Spleen (tissue), 11 donors: ENCODE measurements around the gene ST8SIA2. TPM values are rescaled to one million over a fixed set of nuclear protein-coding genes. Genes with fewer than 3 reads are reported as not detected.

ENCODE experiments used
- DNase-seq: peaks from one replicate; pipeline ENCODE4 v3.0.0-alpha.2; 2020
- H3K27ac ChIP-seq, 8 donors: fragments of 200-600 bp; sonication (generic) in 7 of 8; 1 replicate in 4 of 8; 2 replicates in 4 of 8; pipeline versions ENCODE4 v1.5.0 to v1.8.0; 2016 to 2021; ENCODE audit warnings: inconsistent platforms in 4 of 8, mild to moderate bottlenecking in 4 of 8, moderate library complexity in 1 of 8
- H3K27me3 ChIP-seq, 7 donors: fragments of 200-600 bp; sonication (generic) in 6 of 7; replicated peaks in 1 of 7; 1 replicate in 4 of 7; 2 replicates in 3 of 7; pipeline versions ENCODE4 v1.5.0 to v1.8.0; 2016 to 2021; ENCODE audit warnings: inconsistent platforms in 3 of 7, mild to moderate bottlenecking in 1 of 7
- H3K36me3 ChIP-seq, 6 donors: fragments of 200-600 bp; sonication (generic) in 5 of 6; 1 replicate in 4 of 6; 2 replicates in 2 of 6; pipeline versions ENCODE4 v1.5.0 to v1.8.0; 2016 to 2021; ENCODE audit warnings: inconsistent platforms in 2 of 6
- H3K4me1 ChIP-seq, 6 donors: fragments of 200-600 bp; sonication (generic) in 5 of 6; 1 replicate in 3 of 6; 2 replicates in 3 of 6; pipeline versions ENCODE4 v1.5.0 to v1.8.0; 2016 to 2021; ENCODE audit warnings: inconsistent platforms in 3 of 6
- H3K4me3 ChIP-seq, 8 donors: fragments of 200-600 bp; sonication (generic) in 7 of 8; 1 replicate in 4 of 8; 2 replicates in 4 of 8; pipeline versions ENCODE4 v1.5.0 to v1.8.0; 2016 to 2021; ENCODE audit warnings: inconsistent platforms in 4 of 8, mild to moderate bottlenecking in 4 of 8, moderate library complexity in 2 of 8
- H3K9me3 ChIP-seq, 8 donors: fragments of 200-600 bp; sonication (generic) in 7 of 8; 1 replicate in 4 of 8; 2 replicates in 4 of 8; pipeline versions ENCODE4 v1.5.0 to v1.8.0; 2016 to 2021; ENCODE audit warnings: inconsistent platforms in 4 of 8
- POLR2A ChIP-seq, 3 donors: fragments of 450-650 bp; IDR thresholded peaks; one replicate each; pipeline ENCODE4 v1.5.1; 2017; ENCODE audit warnings: antibody characterized with exemption in 3 of 3, mild to moderate bottlenecking in 1 of 3
- POLR2AphosphoS5 ChIP-seq, 3 donors: sonication (generic); formaldehyde crosslinking; IDR thresholded peaks; one replicate each; pipeline ENCODE4 v1.5.1; 2017; ENCODE audit warnings: antibody characterized with exemption in 3 of 3
- WGBS, 5 donors: extraction: QIAGEN DNeasy Blood & Tissue Kit in 3 of 5; methylation state at CpG; one replicate each; pipeline versions ENCODE4 v1.1.5 to v1.1.7; 2013 to 2018; 5-methylcytosine and 5-hydroxymethylcytosine counted together
- intact Hi-C: fragments of 100-400 bp; cut with DNase I; formaldehyde crosslinking; loops from one replicate; pipeline ENCODE4 v1.15.0; 2023; ENCODE audit warnings: low total_unique reads
- polyA plus RNA-seq, 3 donors: library from polyadenylated mRNA; stranded (reverse); fragments of 200-250 nt; gene quantifications; one replicate each; pipeline ENCODE4 v1.2.1, GENCODE V29; 2013
- total RNA-seq, 7 donors: library from RNA; depleted of rRNA in 3 of 7; stranded (reverse); fragments of >200 nt in 3 of 7; fragmentation: NEBNext Ultra II Directional in 4 of 7; extraction: Animal tissue kit (Norgen Biotek cat#: 25700) in 4 of 7; gene quantifications; one replicate each; pipeline versions ENCODE4 v1.1.0 to v1.2.1, GENCODE V29; 2016 to 2021
- TF ChIP-seq, protein P1 (sequence below), 11 experiments: fragments of 200-600 bp in 7 of 11; fragments of 450-650 bp in 4 of 11; sonication (generic) in 4 of 11; IDR thresholded peaks in 8 of 11; conservative IDR thresholded peaks in 3 of 11; 1 replicate in 7 of 11; 2 replicates in 4 of 11; pipeline versions ENCODE4 v1.4.0 to v1.8.0; 2016 to 2021; ENCODE audit warnings: antibody characterized with exemption in 11 of 11, inconsistent platforms in 4 of 11, mild to moderate bottlenecking in 1 of 11
- donor health status: healthy with polysubstance abuse.
- donor health status: DM: no; HTN: no; CAD: no; lungs with moderate emphysema.
- donor health status: DM: no; HTN: no; CAD: no.
- donor health status: Bipolar disorder and iron deficiency.
- donor health status: healthy.
- donor health status: DM: no; HTN: no; CAD: no.
- donor health status: DM: yes; HTN: yes; CAD: no.

The ST8SIA2 gene
- total and polyA plus RNA-seq, 10 donors: not detected

- TF ChIP-seq POLR2AphosphoS5 (IDR thresholded peaks at IDR 0.05) (no peak), POLR2A (IDR thresholded peaks at IDR 0.05) (no peak)
- TF ChIP-seq, protein P1, sequence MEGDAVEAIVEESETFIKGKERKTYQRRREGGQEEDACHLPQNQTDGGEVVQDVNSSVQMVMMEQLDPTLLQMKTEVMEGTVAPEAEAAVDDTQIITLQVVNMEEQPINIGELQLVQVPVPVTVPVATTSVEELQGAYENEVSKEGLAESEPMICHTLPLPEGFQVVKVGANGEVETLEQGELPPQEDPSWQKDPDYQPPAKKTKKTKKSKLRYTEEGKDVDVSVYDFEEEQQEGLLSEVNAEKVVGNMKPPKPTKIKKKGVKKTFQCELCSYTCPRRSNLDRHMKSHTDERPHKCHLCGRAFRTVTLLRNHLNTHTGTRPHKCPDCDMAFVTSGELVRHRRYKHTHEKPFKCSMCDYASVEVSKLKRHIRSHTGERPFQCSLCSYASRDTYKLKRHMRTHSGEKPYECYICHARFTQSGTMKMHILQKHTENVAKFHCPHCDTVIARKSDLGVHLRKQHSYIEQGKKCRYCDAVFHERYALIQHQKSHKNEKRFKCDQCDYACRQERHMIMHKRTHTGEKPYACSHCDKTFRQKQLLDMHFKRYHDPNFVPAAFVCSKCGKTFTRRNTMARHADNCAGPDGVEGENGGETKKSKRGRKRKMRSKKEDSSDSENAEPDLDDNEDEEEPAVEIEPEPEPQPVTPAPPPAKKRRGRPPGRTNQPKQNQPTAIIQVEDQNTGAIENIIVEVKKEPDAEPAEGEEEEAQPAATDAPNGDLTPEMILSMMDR (IDR thresholded peaks at IDR 0.05 in 8 of 11, conservative IDR thresholded peaks at IDR 0.05 in 3 of 11): no peak
- Histone ChIP-seq H3K4me3 (no peak overlapping the region), H3K27ac (no peak overlapping the region), H3K4me1 (no peaks in the 10 kb centered on the region), H3K9me3 (no peaks in the 10 kb centered on the region), H3K27me3 (peaks cover 0 to 3% (median 0%) of the 10 kb centered on the region in 7 donors), H3K36me3 (no peaks in the 10 kb centered on the region)
- intact Hi-C loops: no loop called here
- DNase-seq: no peak
- WGBS, 5 donors: 80 to 92% (median 87%) methylated on average over 3 of the region's 3 CpGs
Measured at GRCh38 chr15:92443381-92443780, 49.7 kb downstream of the ST8SIA2 start.

- Histone ChIP-seq H3K27ac (no peak overlapping the region), H3K27me3 (peaks cover 0 to 3% (median 0%) of the 10 kb centered on the region in 7 donors), H3K4me3 (no peak overlapping the region), H3K36me3 (no peaks in the 10 kb centered on the region), H3K4me1 (no peaks in the 10 kb centered on the region), H3K9me3 (no peaks in the 10 kb centered on the region)
- TF ChIP-seq POLR2AphosphoS5 (IDR thresholded peaks at IDR 0.05) (no peak), POLR2A (IDR thresholded peaks at IDR 0.05) (no peak)
- TF ChIP-seq, protein P1 (IDR thresholded peaks at IDR 0.05 in 8 of 11, conservative IDR thresholded peaks at IDR 0.05 in 3 of 11): no peak
- no peak for DNase-seq
- WGBS, 5 donors: 90 to 95% (median 92%) methylated on average over 18 to 21 of the region's 21 CpGs
- intact Hi-C loops: no loop called here
Measured at GRCh38 chr15:92444631-92445030, 51.0 kb downstream of the ST8SIA2 start.

GRCh38 chr15:92448370-92448769 lies 54.7 kb downstream of the ST8SIA2 start:
- TF ChIP-seq, protein P1 (IDR thresholded peaks at IDR 0.05 in 8 of 11, conservative IDR thresholded peaks at IDR 0.05 in 3 of 11): no peak
- no peak for TF ChIP-seq POLR2A (IDR thresholded peaks at IDR 0.05)
- TF ChIP-seq POLR2AphosphoS5 (IDR thresholded peaks at IDR 0.05): no peak
- Histone ChIP-seq H3K4me1 (no peaks in the 10 kb centered on the region), H3K4me3 (no peak overlapping the region), H3K9me3 (no peaks in the 10 kb centered on the region), H3K27ac (no peak overlapping the region), H3K27me3 (peaks cover 0 to 5% (median 0%) of the 10 kb centered on the region in 7 donors), H3K36me3 (no peaks in the 10 kb centered on the region)
- no peak for DNase-seq
- intact Hi-C loops: no loop called here
- 83 to 97% (median 84%) methylated on average over 6 of the region's 6 CpGs for WGBS, 5 donors

DNA sequence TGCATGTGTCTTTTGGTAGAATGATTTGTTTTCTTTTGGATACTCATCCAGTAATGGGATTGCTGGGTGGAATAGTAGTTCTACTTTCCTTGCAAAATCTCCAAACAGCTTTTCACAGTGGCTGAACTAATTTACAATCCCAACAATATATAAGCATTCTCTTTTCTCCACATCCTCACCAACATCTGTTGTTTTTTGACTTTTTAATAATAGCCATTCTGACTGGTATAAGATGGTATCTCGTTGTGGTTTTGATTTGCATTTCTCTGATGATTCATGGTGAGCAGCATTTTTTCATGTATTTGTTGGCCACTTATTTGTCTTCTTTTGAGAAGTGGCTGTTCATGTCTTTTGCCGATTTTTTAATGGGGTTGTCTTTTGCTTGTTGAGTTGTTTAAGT lies 55.8 kb downstream of the ST8SIA2 start:
- Histone ChIP-seq H3K9me3 (no peaks in the 10 kb centered on the region), H3K4me1 (no peaks in the 10 kb centered on the region), H3K4me3 (no peak overlapping the region), H3K36me3 (no peaks in the 10 kb centered on the region), H3K27me3 (peaks cover 0 to 6% (median 0%) of the 10 kb centered on the region in 7 donors), H3K27ac (no peak overlapping the region)
- WGBS, 5 donors: 60 to 83% (median 79%) methylated on average over 2 of the region's 2 CpGs
- intact Hi-C loops: no loop called here
- DNase-seq: no peak
- TF ChIP-seq, protein P1 (IDR thresholded peaks at IDR 0.05 in 8 of 11, conservative IDR thresholded peaks at IDR 0.05 in 3 of 11): no peak
- TF ChIP-seq POLR2A (IDR thresholded peaks at IDR 0.05) (no peak), POLR2AphosphoS5 (IDR thresholded peaks at IDR 0.05) (no peak)
